Cardiac muscle cell (in vitro differentiated cells and primary cell): Measurements from ENCODE around the gene CUTC. TPM values are rescaled to one million over a fixed set of nuclear protein-coding genes. Genes with fewer than 3 reads are reported as not detected.

Experiments used
- DNase-seq, 2 donors: peaks; one replicate each; pipeline versions ENCODE4 v3.0.0 to v3.0.0-alpha.2; 2010 to 2017; ENCODE audit warnings: low read depth in 1 of 2, low spot score in 1 of 2
- H3K27ac ChIP-seq: fragments of 200-600 bp; sonication (generic); 2 replicates; pipeline ENCODE4 v1.5.1; 2016
- H3K27me3 ChIP-seq: fragments of 200-600 bp; sonication (generic); 2 replicates; pipeline ENCODE4 v1.6.0; 2016; ENCODE audit warnings: control low read depth
- H3K36me3 ChIP-seq: fragments of 200-600 bp; sonication (generic); 2 replicates; pipeline ENCODE4 v1.5.1; 2016; ENCODE audit warnings: control low read depth
- H3K4me1 ChIP-seq: fragments of 200-600 bp; sonication (generic); 2 replicates; pipeline ENCODE4 v1.8.1; 2017; ENCODE audit warnings: low read depth, mild to moderate bottlenecking, mixed run types
- H3K4me3 ChIP-seq: fragments of 200-600 bp; sonication (generic); 2 replicates; pipeline ENCODE4 v1.5.1; 2016; ENCODE audit warnings: mild to moderate bottlenecking
- H3K9me3 ChIP-seq: fragments of 200-600 bp; sonication (generic); 2 replicates; pipeline ENCODE4 v1.5.1; 2017; ENCODE audit warnings: low read depth, mild to moderate bottlenecking, control low read depth
- CTCF ChIP-seq: IDR thresholded peaks from 2 replicates; pipeline ENCODE4 v1.5.1; 2012; ENCODE audit warnings: low read depth, mild to moderate bottlenecking, low read length
- polyA plus RNA-seq: library from polyadenylated mRNA; unstranded; fragments of >200 nt; fragmentation: Nextera tagmentation; extraction: Ambion mirVana; gene quantifications from 2 replicates; pipeline ENCODE4 v1.2.1, GENCODE V29; 2016
- total RNA-seq: library from RNA; depleted of rRNA; stranded (reverse); fragments of >200 nt; gene quantifications from 2 replicates; pipeline ENCODE4 v1.2.3, GENCODE V29; 2016

CUTC gene
- total and polyA plus RNA-seq, 2 experiments from 2014 or later: 33.7 to 52.0 TPM

DNA sequence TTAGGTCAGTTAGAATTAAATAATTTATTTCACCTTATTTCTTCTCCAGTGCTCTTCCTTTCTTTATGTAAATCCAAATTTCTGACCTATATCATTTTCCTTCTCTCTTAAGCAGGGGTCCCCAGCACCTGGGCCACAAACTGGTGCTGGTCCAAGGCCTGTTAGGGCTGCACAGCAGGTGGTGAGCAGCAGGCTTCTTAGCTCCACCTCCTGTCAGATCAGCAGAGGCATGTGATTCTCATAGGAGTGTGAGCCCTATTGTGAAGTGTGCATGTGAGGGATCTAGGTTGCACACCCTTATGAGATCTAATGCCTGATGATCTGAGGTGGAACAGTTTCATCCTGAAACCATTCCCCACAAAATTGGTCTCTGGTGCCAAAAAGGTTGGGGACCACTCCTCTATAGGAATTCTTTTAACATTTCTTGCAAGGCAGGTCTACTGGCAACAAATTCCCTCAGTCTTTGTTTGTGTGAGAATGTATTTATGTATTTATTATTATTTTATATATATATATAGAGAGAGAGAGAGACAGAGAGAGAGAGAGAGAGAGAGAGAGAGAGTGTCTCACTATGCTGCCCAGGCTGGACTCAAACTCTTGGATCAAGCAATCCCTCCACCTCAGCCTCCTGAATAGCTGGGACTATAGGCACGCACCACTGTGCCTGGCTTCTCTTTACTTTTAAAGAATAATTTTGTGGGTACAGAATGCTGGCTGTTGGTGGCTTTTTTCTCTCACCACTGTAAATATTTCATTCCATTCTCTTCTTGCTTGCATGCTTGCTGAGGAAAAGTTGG is 46.1 kb downstream of the CUTC start:
- H3K36me3 ChIP-seq: no peaks in the 10 kb centered on the region
- DNase-seq: no peak
- H3K27ac ChIP-seq: no peak overlapping the region
- H3K4me1 ChIP-seq: peaks cover 5% of the 10 kb centered on the region
- no peaks in the 10 kb centered on the region for H3K9me3 ChIP-seq
- H3K4me3 ChIP-seq: no peak overlapping the region
- no peaks in the 10 kb centered on the region for H3K27me3 ChIP-seq
- TF ChIP-seq CTCF: no peak

GRCh38 chr10:99779335-99779734 is 47.3 kb downstream of the CUTC start:
- no peak overlapping the region for H3K27ac ChIP-seq
- DNase-seq: peak; percentile 10 to 92
- no peak overlapping the region for H3K4me3 ChIP-seq
- H3K9me3 ChIP-seq: no peaks in the 10 kb centered on the region
- peaks cover 5% of the 10 kb centered on the region for H3K4me1 ChIP-seq
- H3K36me3 ChIP-seq: no peaks in the 10 kb centered on the region
- TF ChIP-seq CTCF: no peak
- no peaks in the 10 kb centered on the region for H3K27me3 ChIP-seq

DNA sequence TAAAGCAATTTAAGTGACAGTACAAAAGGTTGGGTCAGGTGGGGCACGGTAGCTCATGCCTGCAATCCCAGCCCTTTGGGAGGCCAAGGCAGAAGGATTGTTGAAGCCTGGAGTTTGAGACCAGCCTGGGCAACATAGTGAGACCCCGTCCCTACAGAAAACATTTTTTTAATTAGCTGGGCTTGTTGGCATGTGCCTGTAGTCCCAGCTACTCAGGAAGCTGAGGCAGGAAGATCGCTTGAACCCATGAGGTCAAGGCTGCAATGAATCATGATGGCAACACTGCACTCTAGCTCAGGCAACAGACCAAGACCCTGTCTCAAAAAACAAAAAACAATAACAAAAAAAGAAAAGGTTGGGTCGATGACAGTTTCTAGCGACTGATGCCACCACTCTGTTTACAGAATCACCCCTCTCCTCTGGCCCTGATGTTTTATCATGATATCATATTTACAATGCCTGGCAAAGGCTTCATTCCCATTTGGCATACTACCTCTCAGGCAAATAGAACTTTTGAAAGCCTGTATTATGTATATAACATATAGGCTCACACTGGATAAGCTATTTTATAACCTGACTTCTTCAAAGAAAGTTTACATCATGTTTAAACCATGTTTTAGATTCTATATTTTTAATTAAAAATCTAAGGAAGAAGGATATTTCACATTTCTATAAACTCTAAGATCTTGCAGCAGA is 49.8 kb downstream of the CUTC start:
- H3K9me3 ChIP-seq: no peaks in the 10 kb centered on the region
- no peak overlapping the region for H3K4me3 ChIP-seq
- DNase-seq: no peak
- H3K36me3 ChIP-seq: no peaks in the 10 kb centered on the region
- no peaks in the 10 kb centered on the region for H3K27me3 ChIP-seq
- TF ChIP-seq CTCF: no peak
- H3K27ac ChIP-seq: no peak overlapping the region
- H3K4me1 ChIP-seq: peaks cover 5% of the 10 kb centered on the region

DNA sequence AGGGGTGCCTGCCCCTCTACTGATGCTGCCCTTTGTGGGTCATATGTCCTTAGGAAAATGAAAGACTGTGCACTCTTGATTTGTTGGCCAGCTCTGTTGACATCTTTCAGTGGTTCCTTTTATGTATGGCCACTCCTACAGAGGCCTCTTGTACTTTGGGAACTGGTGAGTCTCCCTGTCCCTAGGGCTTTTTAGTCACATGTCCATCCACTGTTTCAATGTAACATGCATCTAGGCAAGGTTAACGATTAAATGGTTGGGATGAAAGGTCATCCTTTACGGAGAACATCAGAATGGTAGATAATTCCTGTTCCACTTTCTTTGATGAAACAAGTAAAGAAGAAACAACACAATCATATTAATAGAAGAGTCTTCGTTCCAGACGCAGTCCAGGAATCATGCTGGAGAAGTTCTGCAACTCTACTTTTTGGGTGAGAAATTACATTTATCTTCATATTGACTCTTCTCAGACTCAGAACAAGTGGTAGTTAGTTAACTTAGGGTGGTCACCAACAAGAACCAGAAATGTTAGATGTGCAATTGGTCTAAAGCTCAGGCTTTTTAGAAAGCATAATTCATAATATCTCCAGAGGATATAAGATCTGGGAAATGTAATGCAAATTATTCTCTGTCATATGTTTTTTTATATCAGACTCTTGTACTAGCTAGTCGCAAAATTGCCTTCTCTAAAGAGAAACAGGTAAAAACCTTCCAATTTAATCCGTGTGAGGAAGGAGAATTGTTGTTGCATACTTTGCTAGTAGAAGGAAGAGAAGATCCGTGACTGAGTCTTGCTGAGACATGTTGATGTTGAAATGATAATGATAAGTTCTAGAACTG is 50.6 kb downstream of the CUTC start, which contains the start of gene ABCC2:
ABCC2 (plus strand) TSS at position 194 of the 840 bp plus-strand sequence; CDS start at position 399, 205 bp downstream.
- no peak within 1 kb of the TSS for H3K4me3 ChIP-seq
- H3K27me3 ChIP-seq: no peaks in the 10 kb centered on the region
- no peak within 1 kb of the TSS for H3K27ac ChIP-seq
- DNase-seq: no peak
- no peaks in the 10 kb centered on the region for H3K9me3 ChIP-seq
- peaks cover 5% of the 10 kb centered on the region for H3K4me1 ChIP-seq
- no peaks in the 10 kb centered on the region for H3K36me3 ChIP-seq
- TF ChIP-seq CTCF: no peak

- H3K4me3 ChIP-seq: no peak overlapping the region
Observed at GRCh38 chr10:99784016-99784726, 52.1 kb downstream of the CUTC start.

More at GRCh38 chr10:99784016-99784726, 52.1 kb downstream of the CUTC start:
- Histone ChIP-seq H3K9me3 (no peaks in the 10 kb centered on the region), H3K27me3 (no peaks in the 10 kb centered on the region), H3K27ac (no peak overlapping the region), H3K36me3 (no peaks in the 10 kb centered on the region), H3K4me1 (peaks cover 3% of the 10 kb centered on the region)
- no peak for TF ChIP-seq CTCF
- DNase-seq: peak in 1 of 2 donors; percentile 84
